Measurements from ENCODE around the gene SOSTDC1.
A peak's percentile ranks its signal among the peaks of the same experiment; 100 is the strongest.

The SOSTDC1 gene

GRCh38 chr7:16492513-16493062 lies 27.1 kb upstream of the SOSTDC1 start:
- H3K4me3 ChIP-seq (ENCODE audit: low read depth, low read length): no peak overlapping the region
- TF ChIP-seq CTCF (IDR thresholded peaks at IDR 0.05; ENCODE audit: low read depth, low read length): no peak
- in situ Hi-C loops (cut with HindIII; ENCODE audit: low sequenced_read_pairs): no loop called here
- DNase-seq (ENCODE audit: low read depth, low spot score): peak; percentile 67

- H3K4me3 ChIP-seq (ENCODE audit: low read depth, low read length): no peak overlapping the region
- in situ Hi-C loops (cut with HindIII; ENCODE audit: low sequenced_read_pairs): no loop called here
- DNase-seq (ENCODE audit: low read depth, low spot score): no peak
- TF ChIP-seq CTCF (IDR thresholded peaks at IDR 0.05; ENCODE audit: low read depth, low read length): no peak
Observed at GRCh38 chr7:16491148-16491547, 25.6 kb upstream of the SOSTDC1 start.

GRCh38 chr7:16484453-16485158 lies 19.1 kb upstream of the SOSTDC1 start:
- in situ Hi-C loops (cut with HindIII; ENCODE audit: low sequenced_read_pairs): no loop called here
- H3K4me3 ChIP-seq (ENCODE audit: low read depth, low read length): no peak overlapping the region
- peak; percentile 82 for DNase-seq (ENCODE audit: low read depth, low spot score)
- TF ChIP-seq CTCF (IDR thresholded peaks at IDR 0.05; ENCODE audit: low read depth, low read length): no peak

GRCh38 chr7:16479591-16479990 lies 14.1 kb upstream of the SOSTDC1 start:
- in situ Hi-C loops (cut with HindIII; ENCODE audit: low sequenced_read_pairs): no loop called here
- no peak for DNase-seq (ENCODE audit: low read depth, low spot score)
- no peak for TF ChIP-seq CTCF (IDR thresholded peaks at IDR 0.05; ENCODE audit: low read depth, low read length)
- H3K4me3 ChIP-seq (ENCODE audit: low read depth, low read length): no peak overlapping the region

- TF ChIP-seq CTCF (IDR thresholded peaks at IDR 0.05; ENCODE audit: low read depth, low read length): no peak
- H3K4me3 ChIP-seq (ENCODE audit: low read depth, low read length): no peak overlapping the region
- DNase-seq (ENCODE audit: low read depth, low spot score): no peak
- in situ Hi-C loops (cut with HindIII; ENCODE audit: low sequenced_read_pairs): no loop called here
Observed at GRCh38 chr7:16479161-16479560, 13.6 kb upstream of the SOSTDC1 start.

GRCh38 chr7:16471933-16472332 lies 6.4 kb upstream of the SOSTDC1 start:
- no peak for TF ChIP-seq CTCF (IDR thresholded peaks at IDR 0.05; ENCODE audit: low read depth, low read length)
- no peak overlapping the region for H3K4me3 ChIP-seq (ENCODE audit: low read depth, low read length)
- DNase-seq (ENCODE audit: low read depth, low spot score): no peak
- in situ Hi-C loops (cut with HindIII; ENCODE audit: low sequenced_read_pairs): no loop called here

Measured in astrocyte of the spinal cord (primary cell).